ENCODE data around the gene ANO3.
"Not testable (repeated sequence)": the region's sequence is repeated elsewhere in the genome, so short reads cannot be mapped to it uniquely, and the experiment has no call there.

ANO3 gene

GRCh38 chr11:26620282-26621045, 288.5 kb downstream of the ANO3 start:
- DNase-seq (ENCODE audit: low spot score), result no peak
- TF ChIP-seq CTCF (IDR thresholded peaks at IDR 0.05; ENCODE audit: extremely low read depth, missing control alignments), result no peak

GRCh38 chr11:26621132-26621531, 289.2 kb downstream of the ANO3 start:
- no peak for DNase-seq (ENCODE audit: low spot score)
- TF ChIP-seq CTCF (IDR thresholded peaks at IDR 0.05; ENCODE audit: extremely low read depth, missing control alignments), result no peak

- no peak for DNase-seq (ENCODE audit: low spot score)
- TF ChIP-seq CTCF (IDR thresholded peaks at IDR 0.05; ENCODE audit: extremely low read depth, missing control alignments), result no peak
Observed at GRCh38 chr11:26622181-26622580, 290.3 kb downstream of the ANO3 start.

GRCh38 chr11:26623076-26623659, 291.2 kb downstream of the ANO3 start:
- no peak for TF ChIP-seq CTCF (IDR thresholded peaks at IDR 0.05; ENCODE audit: extremely low read depth, missing control alignments)
- DNase-seq (ENCODE audit: low spot score), result peak; percentile 6

GRCh38 chr11:26626346-26626745, 294.4 kb downstream of the ANO3 start:
- no peak for DNase-seq (ENCODE audit: low spot score)
- no peak for TF ChIP-seq CTCF (IDR thresholded peaks at IDR 0.05; ENCODE audit: extremely low read depth, missing control alignments)

- no peak for TF ChIP-seq CTCF (IDR thresholded peaks at IDR 0.05; ENCODE audit: extremely low read depth, missing control alignments)
- peak; percentile 15 for DNase-seq (ENCODE audit: low spot score)
Observed at GRCh38 chr11:26632691-26633159, 300.8 kb downstream of the ANO3 start.

- DNase-seq (ENCODE audit: low spot score), result not testable (repeated sequence)
Observed at GRCh38 chr11:26643314-26643713, 311.4 kb downstream of the ANO3 start.

GRCh38 chr11:26649884-26650283, 318.0 kb downstream of the ANO3 start:
- TF ChIP-seq CTCF (IDR thresholded peaks at IDR 0.05; ENCODE audit: extremely low read depth, missing control alignments), result peak; percentile 33
- peak; percentile 44 for DNase-seq (ENCODE audit: low spot score)

Measured in GM20000 (cell line).